HG03103 (cell line): ENCODE measurements around the gene FAM184B.

Experiments
- ATAC-seq: cut with Tn5 transposase; IDR thresholded peaks from one replicate; pipeline ENCODE4 v1.9.1; 2021; ENCODE audit warnings: low read depth; ENCODE audit not compliant: unreplicated experiment

Gene FAM184B

GRCh38 chr4:17778431-17778830, 3.0 kb downstream of the FAM184B start:
- no peak for ATAC-seq

DNA sequence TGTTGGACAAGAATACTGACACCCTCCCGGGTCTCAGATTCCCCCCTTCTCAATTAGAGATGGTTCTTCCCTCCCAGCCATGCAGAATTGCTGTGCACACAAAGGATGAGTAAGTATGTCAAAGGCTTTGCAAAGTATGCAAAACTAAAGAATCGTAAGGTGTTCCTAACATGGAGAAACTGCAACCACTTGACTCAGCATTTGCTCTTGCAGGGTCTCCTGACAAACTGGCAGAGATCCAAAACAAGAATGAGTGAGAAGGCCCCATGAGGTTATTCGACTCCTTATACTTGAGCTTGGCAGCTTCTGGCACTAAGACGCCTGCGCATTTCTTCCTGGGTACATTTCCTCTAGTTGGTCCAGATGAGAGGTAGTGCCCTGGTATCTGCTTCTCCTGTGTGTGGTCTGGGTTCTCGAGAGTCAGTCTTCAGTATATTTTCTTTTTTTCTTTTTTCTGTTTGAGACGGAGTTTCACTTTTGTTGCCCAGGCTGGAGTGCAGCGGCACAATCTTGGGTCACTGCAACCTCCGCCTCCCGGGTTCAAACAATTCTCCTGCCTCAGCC, 8.2 kb downstream of the FAM184B start:
- no peak for ATAC-seq

DNA sequence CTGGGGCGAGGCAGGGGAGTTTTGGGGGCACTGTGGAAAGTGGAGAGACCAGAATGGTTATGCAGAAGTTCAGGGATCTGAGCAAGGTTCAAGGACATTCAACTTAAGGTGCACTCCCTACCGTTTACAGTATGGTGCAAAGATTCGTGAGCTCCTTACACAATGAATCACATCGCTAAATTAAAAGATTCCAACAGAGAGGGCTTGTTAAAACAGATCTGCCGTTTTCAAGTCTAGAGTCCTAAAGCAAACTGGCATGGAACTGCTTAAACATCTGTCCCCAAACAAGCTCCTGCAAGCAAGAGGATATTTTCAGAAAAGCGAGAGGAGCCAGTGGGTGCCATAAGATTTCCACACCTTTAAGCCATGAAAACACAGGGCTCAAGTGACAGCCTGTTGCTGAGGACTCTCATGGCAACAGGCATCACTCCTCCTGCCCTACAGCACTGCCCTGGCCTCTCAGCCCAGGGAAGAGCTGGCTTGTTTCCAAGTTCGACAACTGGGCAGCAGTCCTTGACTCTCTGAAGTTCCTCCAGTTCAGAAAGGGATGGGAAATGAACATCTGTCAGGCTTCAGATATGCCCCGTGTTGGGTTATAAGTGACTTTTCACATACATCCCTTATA, 10.0 kb downstream of the FAM184B start:
- ATAC-seq = no peak

DNA sequence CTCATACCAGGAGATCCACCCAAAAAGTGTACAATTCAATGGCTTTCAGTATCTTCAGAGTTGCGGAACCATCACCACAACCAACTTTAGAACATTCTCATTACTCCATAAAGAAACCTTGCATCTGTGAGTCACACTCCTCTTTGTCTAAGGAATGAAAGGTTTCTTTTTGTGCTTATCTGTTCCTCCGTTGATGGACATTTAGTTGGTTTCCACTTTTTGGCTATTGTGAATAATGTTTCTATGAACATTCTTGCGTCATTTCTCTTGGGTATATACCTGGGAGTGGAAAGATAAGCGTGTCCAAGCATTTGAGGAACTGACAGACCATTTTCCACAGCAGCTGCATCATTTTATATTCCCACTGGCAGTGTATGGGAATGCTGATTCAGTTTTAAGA, 10.6 kb downstream of the FAM184B start:
- ATAC-seq = no peak

- no peak for ATAC-seq
Observed at GRCh38 chr4:17769406-17770174, 11.8 kb downstream of the FAM184B start.

DNA sequence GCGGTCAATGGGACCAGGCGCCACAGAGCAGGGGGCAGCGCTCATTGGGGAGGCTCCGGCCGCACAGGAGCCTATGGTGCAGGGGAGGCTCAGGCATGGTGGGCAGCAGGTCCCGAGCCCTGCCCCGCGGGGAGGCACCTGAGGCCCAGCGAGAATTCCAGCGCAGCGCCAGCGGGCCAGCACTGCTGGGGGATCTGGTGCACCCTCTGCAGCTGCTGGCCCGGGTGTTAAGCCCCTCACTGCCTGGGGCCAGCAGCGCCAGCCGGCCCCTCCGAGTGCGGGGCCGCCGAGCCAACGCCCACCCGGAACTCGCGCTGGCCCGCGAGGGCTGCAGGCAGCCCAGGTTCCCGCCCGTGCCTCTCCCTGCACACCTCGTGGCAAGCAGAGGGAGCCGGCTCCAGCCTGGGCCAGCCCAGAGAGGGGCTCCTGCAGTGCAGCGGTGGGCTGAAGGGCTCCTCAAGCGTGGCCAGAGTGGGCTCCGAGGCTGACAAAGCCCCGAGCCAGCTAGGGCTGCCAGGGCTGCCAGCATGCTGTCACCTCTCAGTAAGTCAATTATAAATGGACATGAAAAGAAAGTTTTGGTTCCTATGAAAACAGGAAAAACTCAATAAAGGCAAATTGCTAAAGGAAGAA, 14.5 kb downstream of the FAM184B start:
- no peak for ATAC-seq

DNA sequence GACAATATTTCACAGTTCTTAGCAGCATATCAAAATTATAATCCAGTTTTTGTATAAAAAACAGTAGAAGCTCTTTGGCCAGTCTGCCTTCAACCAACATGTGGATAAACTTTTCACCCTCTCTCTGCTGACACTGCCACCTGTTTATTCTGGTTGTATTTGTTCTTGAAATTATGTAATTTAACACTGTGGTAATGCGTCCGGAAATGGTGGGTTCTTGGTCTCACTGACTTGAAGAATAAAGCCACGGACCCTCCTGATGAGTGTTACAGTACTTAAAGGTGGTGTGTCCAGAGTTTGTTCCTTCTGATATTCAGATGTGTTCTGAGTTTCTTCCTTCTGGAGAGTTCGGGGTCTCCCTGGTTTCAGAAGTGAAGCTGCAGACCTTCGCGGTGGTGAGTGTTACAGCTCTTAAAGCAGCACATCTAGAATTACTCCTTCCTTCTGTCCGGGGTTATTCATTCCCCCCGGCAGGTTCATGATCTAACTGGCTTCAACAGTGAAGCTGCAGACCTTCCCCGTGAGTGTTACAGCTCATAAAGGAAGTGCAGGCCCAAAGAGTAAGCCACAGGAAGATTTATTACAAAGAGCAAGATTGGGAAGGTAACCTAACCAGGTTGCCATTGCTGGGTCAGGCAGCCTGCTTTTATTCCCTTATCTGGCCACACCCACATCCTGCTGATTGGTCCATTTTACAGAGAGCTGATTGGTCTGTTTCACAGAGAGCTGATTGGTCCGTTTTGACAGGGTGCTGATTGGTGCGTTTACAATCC, 15.7 kb downstream of the FAM184B start:
- ATAC-seq = no peak

GRCh38 chr4:17763931-17764330, 17.5 kb downstream of the FAM184B start:
- ATAC-seq = no peak

DNA sequence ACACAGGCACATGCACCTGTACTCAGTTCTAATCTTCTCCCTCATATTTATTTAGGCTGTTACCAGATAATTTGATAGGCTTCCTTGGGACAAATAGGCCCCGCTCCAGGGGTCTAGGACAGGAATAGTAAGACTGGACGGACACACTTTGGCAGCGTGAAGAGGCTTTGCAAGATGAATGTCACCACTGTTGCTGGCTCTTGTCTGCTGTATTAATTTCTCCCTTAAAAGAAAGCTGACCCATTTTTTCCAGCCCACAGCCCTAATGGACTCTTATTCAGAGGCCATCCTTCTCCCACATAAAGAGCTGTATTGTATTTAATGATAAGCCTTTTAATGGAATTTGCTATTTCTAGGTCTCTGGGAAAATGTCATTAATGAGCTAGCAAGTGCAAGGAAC, 18.0 kb downstream of the FAM184B start:
- ATAC-seq = no peak

- no peak for ATAC-seq
Observed at GRCh38 chr4:17762726-17763125, 18.7 kb downstream of the FAM184B start.

- ATAC-seq = no peak
Observed at GRCh38 chr4:17761062-17761461, 20.4 kb downstream of the FAM184B start.

DNA sequence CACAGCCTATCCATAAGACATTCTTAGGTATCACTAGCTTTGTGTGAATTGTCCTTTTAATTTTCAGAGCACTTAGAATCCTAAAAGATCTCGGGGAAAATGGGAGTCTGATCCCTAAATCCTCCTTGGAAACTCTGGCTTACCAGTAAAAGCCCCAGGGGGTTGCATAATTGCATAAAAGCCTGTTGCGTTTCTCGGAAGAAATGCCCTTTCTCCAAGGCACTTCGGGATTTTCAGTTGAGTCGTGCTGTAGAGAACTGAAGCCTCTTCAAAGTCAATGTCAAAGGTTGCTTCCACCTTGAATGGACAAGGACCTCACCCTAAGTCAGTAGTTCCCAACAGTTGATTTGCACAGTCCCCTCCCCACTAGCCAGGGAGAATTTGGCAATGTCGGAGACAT, 20.8 kb downstream of the FAM184B start:
- no peak for ATAC-seq

DNA sequence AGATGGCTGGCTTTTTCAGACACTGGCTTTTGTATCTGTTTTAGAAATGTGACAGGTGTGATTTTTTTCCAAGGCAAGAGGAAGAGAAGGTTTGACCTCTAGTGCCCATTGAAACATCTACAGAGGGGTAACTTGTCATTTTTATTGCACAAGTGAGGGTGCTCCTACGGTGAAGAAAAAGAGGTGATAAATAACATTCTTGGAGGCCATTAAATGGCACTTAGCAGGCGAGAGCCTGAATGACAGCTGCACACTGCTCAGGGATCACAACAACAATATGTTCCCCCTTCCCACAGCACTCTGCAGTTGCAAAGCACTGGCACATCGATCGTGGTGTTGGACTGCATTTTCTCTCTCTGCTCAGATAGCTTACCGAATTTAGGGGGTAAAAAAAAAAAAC, 22.9 kb downstream of the FAM184B start:
- no peak for ATAC-seq

DNA sequence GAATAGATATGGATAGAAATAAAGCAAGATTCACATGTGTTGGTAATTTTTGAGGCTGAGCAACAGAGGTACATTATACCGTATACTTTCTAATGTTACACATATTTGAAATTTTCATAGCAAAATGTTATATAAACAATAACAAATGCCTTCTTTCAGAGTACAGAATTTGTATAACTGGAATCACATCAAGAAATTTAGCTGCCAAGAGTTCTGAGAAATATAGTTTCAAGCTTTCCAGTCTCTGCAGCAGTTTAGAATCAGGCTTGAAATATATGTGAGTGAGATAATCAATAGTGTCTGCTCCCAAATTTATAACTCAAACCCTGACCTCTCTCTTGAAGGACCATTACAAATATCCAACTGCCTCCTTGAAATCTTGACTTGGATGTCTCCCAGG, 23.8 kb downstream of the FAM184B start:
- no peak for ATAC-seq

DNA sequence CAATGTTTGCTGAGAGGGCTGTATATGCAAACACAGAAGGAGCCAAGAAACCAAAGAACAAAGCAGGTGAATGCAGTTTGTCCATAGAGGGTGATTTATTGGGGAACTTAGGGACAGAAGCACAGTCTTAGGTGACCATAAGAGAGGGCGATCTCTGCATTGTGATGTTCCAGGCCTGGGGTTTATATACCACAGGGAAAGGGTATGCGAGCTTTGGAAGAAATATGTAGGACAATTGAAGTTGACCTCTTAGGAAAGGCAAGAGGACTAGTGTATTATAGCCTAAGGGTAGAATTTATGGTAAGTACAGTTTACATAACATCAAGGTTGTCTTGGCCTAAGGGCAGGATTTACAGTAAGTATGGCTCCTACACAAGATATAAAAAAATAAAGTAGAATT, 27.8 kb downstream of the FAM184B start:
- no peak for ATAC-seq

- ATAC-seq = no peak
Observed at GRCh38 chr4:17740702-17741101, 40.7 kb downstream of the FAM184B start.

GRCh38 chr4:17736484-17736883, 44.9 kb downstream of the FAM184B start:
- ATAC-seq = no peak

DNA sequence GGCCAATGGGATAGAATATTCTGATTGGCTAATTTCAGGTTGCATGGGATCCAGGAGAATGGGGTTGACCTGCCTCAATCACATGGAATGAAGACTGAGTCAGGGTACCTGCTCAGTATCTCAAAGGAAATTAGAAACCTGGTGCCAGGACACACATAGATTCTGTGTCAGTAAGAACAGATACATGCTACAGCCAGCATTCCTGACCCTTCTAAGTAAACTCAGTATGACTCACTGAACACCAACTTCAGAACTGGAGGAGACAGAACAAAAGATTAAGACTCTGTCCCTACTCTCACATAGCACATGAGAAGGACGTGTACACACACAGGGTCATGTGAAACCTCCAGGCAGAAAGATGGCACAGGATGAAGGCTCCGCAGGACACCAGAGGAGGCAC, 54.5 kb downstream of the FAM184B start:
- ATAC-seq = no peak

GRCh38 chr4:17723648-17724047, 57.8 kb downstream of the FAM184B start:
- ATAC-seq = no peak

- ATAC-seq = no peak
Observed at GRCh38 chr4:17722356-17722700, 59.1 kb downstream of the FAM184B start.
